ENCODE measurements around the gene TMEM9.
"Not testable (repeated sequence)": the region's sequence is repeated elsewhere in the genome, so short reads cannot be mapped to it uniquely, and the experiment has no call there.

Gene TMEM9

GRCh38 chr1:201169203-201169602 lies 14.9 kb upstream of the TMEM9 start:
- TF ChIP-seq CTCF (IDR thresholded peaks at IDR 0.05; ENCODE audit: extremely low read depth, missing control alignments): no peak
- DNase-seq (ENCODE audit: low spot score): no peak

GRCh38 chr1:201167041-201167991 lies 13.0 kb upstream of the TMEM9 start:
- no peak for DNase-seq (ENCODE audit: low spot score)
- TF ChIP-seq CTCF (IDR thresholded peaks at IDR 0.05; ENCODE audit: extremely low read depth, missing control alignments): no peak

- TF ChIP-seq CTCF (IDR thresholded peaks at IDR 0.05; ENCODE audit: extremely low read depth, missing control alignments): no peak
- DNase-seq (ENCODE audit: low spot score): no peak
Measured at GRCh38 chr1:201164645-201165044, 10.4 kb upstream of the TMEM9 start.

GRCh38 chr1:201163707-201164106 lies 9.4 kb upstream of the TMEM9 start:
- no peak for TF ChIP-seq CTCF (IDR thresholded peaks at IDR 0.05; ENCODE audit: extremely low read depth, missing control alignments)
- no peak for DNase-seq (ENCODE audit: low spot score)

- DNase-seq (ENCODE audit: low spot score): not testable (repeated sequence)
Measured at GRCh38 chr1:201163036-201163435, 8.8 kb upstream of the TMEM9 start.

GRCh38 chr1:201157949-201158348 lies 3.7 kb upstream of the TMEM9 start:
- no peak for TF ChIP-seq CTCF (IDR thresholded peaks at IDR 0.05; ENCODE audit: extremely low read depth, missing control alignments)
- no peak for DNase-seq (ENCODE audit: low spot score)

- DNase-seq (ENCODE audit: low spot score): no peak
Measured at GRCh38 chr1:201156819-201157218, 2.5 kb upstream of the TMEM9 start.

More at GRCh38 chr1:201156819-201157218, 2.5 kb upstream of the TMEM9 start:
- no peak for TF ChIP-seq CTCF (IDR thresholded peaks at IDR 0.05; ENCODE audit: extremely low read depth, missing control alignments)
